GM12865 (cell line): Measurements from ENCODE around the gene CLSTN3.

Experiments used
- DNase-seq: peaks from one replicate; pipeline ENCODE4 v3.0.0; 2010; ENCODE audit warnings: low read depth
- H3K4me3 ChIP-seq: 2 replicates; pipeline ENCODE4 v1.5.1; 2011; ENCODE audit warnings: mild to moderate bottlenecking, low read depth, low read length, control low read depth
- CTCF ChIP-seq: IDR thresholded peaks from 2 replicates; pipeline ENCODE4 v1.5.1; 2011; ENCODE audit warnings: low read length, control low read depth, low read depth, inconsistent platforms; ENCODE audit not compliant: insufficient read depth; ENCODE audit errors: missing control alignments

CLSTN3 gene

GRCh38 chr12:7134396-7135166 lies 4.4 kb downstream of the CLSTN3 start:
- DNase-seq: no peak
- TF ChIP-seq CTCF: no peak
- no peak overlapping the region for H3K4me3 ChIP-seq

- no peak overlapping the region for H3K4me3 ChIP-seq
- DNase-seq: no peak
- no peak for TF ChIP-seq CTCF
Observed at GRCh38 chr12:7136071-7136470, 5.9 kb downstream of the CLSTN3 start.

GRCh38 chr12:7136676-7137075 lies 6.5 kb downstream of the CLSTN3 start:
- H3K4me3 ChIP-seq: no peak overlapping the region
- no peak for TF ChIP-seq CTCF
- no peak for DNase-seq

GRCh38 chr12:7137908-7138307 lies 7.7 kb downstream of the CLSTN3 start:
- no peak overlapping the region for H3K4me3 ChIP-seq
- TF ChIP-seq CTCF: no peak
- no peak for DNase-seq

- no peak for TF ChIP-seq CTCF
- DNase-seq: no peak
- H3K4me3 ChIP-seq: no peak overlapping the region
Observed at GRCh38 chr12:7139200-7139599, 9.0 kb downstream of the CLSTN3 start.

GRCh38 chr12:7141351-7142005 lies 11.3 kb downstream of the CLSTN3 start:
- TF ChIP-seq CTCF: no peak
- no peak for DNase-seq
- no peak overlapping the region for H3K4me3 ChIP-seq

- DNase-seq: peak; percentile 52
- no peak overlapping the region for H3K4me3 ChIP-seq
- TF ChIP-seq CTCF: peak; percentile 63
Observed at GRCh38 chr12:7142056-7142644, 12.0 kb downstream of the CLSTN3 start.
